Panc1 (cell line): ENCODE measurements around the gene TOB1. TPM values are rescaled to one million over a fixed set of nuclear protein-coding genes. Genes with fewer than 3 reads are reported as not detected.

Experiments
- ATAC-seq: fragments of 200-7000 bp; cut with Tn5 transposase; 2 replicates; pipeline ENCODE4 v1.9.1; 2020; ENCODE audit warnings: mild to moderate bottlenecking, moderate library complexity
- BruUV-seq: library from RNA; stranded (reverse); fragments of 400-500 nt; replicated peaks from 2 replicates; lab custom pipeline; 2021; lab: Mats Ljungman, UMichigan
- CTCF ChIA-PET: fragments of 300-600 bp; sonication (Branson Sonifier 250); formaldehyde crosslinking; loops from one replicate; lab custom pipeline; 2022; ENCODE audit warnings: antibody characterized with exemption; lab: Charles Lee
- POLR2A ChIA-PET: fragments of 300-600 bp; sonication (Branson Sonifier 250); formaldehyde crosslinking; loops from one replicate; lab custom pipeline; 2022; ENCODE audit warnings: antibody characterized with exemption; lab: Charles Lee
- DNase-seq: peaks from one replicate; pipeline ENCODE4 v3.0.0-alpha.2; 2010; ENCODE audit warnings: low read depth, low spot score
- H3K27ac ChIP-seq: 2 replicates; pipeline ENCODE4 v1.5.1; 2011; ENCODE audit warnings: mild to moderate bottlenecking, low read length, inconsistent platforms
- H3K27me3 ChIP-seq: fragments of 200-500 bp; sonication (Bioruptor generic); 2 replicates; pipeline ENCODE4 v1.6.0; 2014; ENCODE audit warnings: low read length, inconsistent platforms; ENCODE audit not compliant: control insufficient read depth, insufficient read depth
- H3K36me3 ChIP-seq: fragments of 200-500 bp; sonication (Bioruptor generic); 2 replicates; pipeline ENCODE4 v1.5.1; 2014; ENCODE audit warnings: inconsistent platforms, mild to moderate bottlenecking, low read length, moderate library complexity; ENCODE audit not compliant: control insufficient read depth, insufficient read depth
- H3K4me1 ChIP-seq: 2 replicates; pipeline ENCODE4 v1.5.1; 2011; ENCODE audit warnings: inconsistent platforms, mild to moderate bottlenecking, low read length, moderate library complexity; ENCODE audit not compliant: control insufficient read depth, insufficient read depth
- H3K4me3 ChIP-seq, 2 experiments: 2 replicates each; pipeline ENCODE4 v1.5.1; 2011 to 2012; ENCODE audit warnings: low read depth in 2 of 2, low read length in 2 of 2, mild to moderate bottlenecking in 2 of 2, inconsistent platforms in 1 of 2, moderate library complexity in 1 of 2
- H3K9me3 ChIP-seq: fragments of 200-500 bp; sonication (Bioruptor generic); 2 replicates; pipeline ENCODE4 v1.5.1; 2014; ENCODE audit warnings: low read depth, mild to moderate bottlenecking, inconsistent platforms, low read length, moderate library complexity; ENCODE audit not compliant: control insufficient read depth, insufficient read depth
- CTCF ChIP-seq: fragments of 450-650 bp; IDR thresholded peaks from 2 replicates; pipeline ENCODE4 v1.5.1; 2017; ENCODE audit warnings: mild to moderate bottlenecking
- POLR2AphosphoS5 ChIP-seq: IDR thresholded peaks from 2 replicates; pipeline ENCODE4 v1.6.1; 2012; ENCODE audit warnings: mild to moderate bottlenecking, low read depth, low read length, moderate library complexity
- REST ChIP-seq, 2 experiments: IDR thresholded peaks; 2 replicates each; pipeline ENCODE4 v1.6.1; 2011 to 2012; ENCODE audit warnings: low read depth in 2 of 2, control low read depth in 1 of 2, low read length in 1 of 2, mild to moderate bottlenecking in 1 of 2, moderate library complexity in 1 of 2; ENCODE audit not compliant: insufficient read depth in 1 of 2
- SIN3A ChIP-seq: IDR thresholded peaks from 2 replicates; pipeline ENCODE4 v1.6.1; 2012; ENCODE audit warnings: low read depth, mild to moderate bottlenecking, low read length, moderate library complexity, borderline replicate concordance; ENCODE audit not compliant: insufficient read depth
- TCF7L2 ChIP-seq: IDR thresholded peaks from 2 replicates; pipeline ENCODE4 v1.6.1; 2011; ENCODE audit warnings: mild to moderate bottlenecking, low read depth, low read length, inconsistent platforms
- in situ Hi-C: cut with HindIII; loops from 2 replicates; pipeline ENCODE4 v1.10.0; 2016; ENCODE audit warnings: low sequenced_read_pairs, low pct_unique_long_range_greater_than_20kb
- intact Hi-C: fragments of 100-400 bp; cut with micrococcal nuclease; formaldehyde crosslinking; loops from one replicate; pipeline ENCODE4 v1.10.0; 2022; ENCODE audit not compliant: unreplicated experiment
- total RNA-seq: library from RNA; stranded (reverse); gene quantifications from one replicate; pipeline ENCODE4 v1.2.1, GENCODE V29; 2021; ENCODE audit not compliant: unreplicated experiment

Gene TOB1
- total RNA-seq, 1 experiment from 2014 or later, result 117 TPM

- DNase-seq (no peak), ATAC-seq (no peak)
- intact Hi-C loops, result no loop called here
- no TSS peak for BruUV-seq
- Histone ChIP-seq H3K27ac (no peak overlapping the region), H3K9me3 (no peaks in the 10 kb centered on the region), H3K4me3 (no peak overlapping the region), H3K27me3 (no peaks in the 10 kb centered on the region), H3K4me1 (no peaks in the 10 kb centered on the region), H3K36me3 (no peaks in the 10 kb centered on the region)
- ChIA-PET POLR2A (no interaction called here), CTCF (interaction anchor here (0.8 kb wide), 1 partner anchor 14 kb away, joined by 4 read pairs; no protein-coding TSS in a partner anchor)
- in situ Hi-C loops, result no loop called here
- TF ChIP-seq POLR2AphosphoS5 (no peak), CTCF (no peak), SIN3A (no peak), REST (IDR thresholded peaks at IDR 0.05; ENCODE audit: insufficient read depth in 1 of 2, low read depth in 2 of 2, low read length in 1 of 2) (no peak), TCF7L2 (no peak)
These were observed 35.8 kb downstream of the TOB1 start for GRCh38 chr17:50830352-50830751.

- H3K4me3 ChIP-seq, result no peak overlapping the region
- H3K36me3 ChIP-seq, result no peaks in the 10 kb centered on the region
- DNase-seq (no peak), ATAC-seq (no peak)
- ChIA-PET CTCF (interaction anchor here (0.8 kb wide), 1 partner anchor 13 kb away, joined by 4 read pairs; no protein-coding TSS in a partner anchor), POLR2A (no interaction called here)
- BruUV-seq, result no TSS peak
- no peaks in the 10 kb centered on the region for H3K27me3 ChIP-seq
- no peak overlapping the region for H3K27ac ChIP-seq
- H3K9me3 ChIP-seq, result no peaks in the 10 kb centered on the region
- intact Hi-C loops, result no loop called here
- TF ChIP-seq CTCF, result no peak
- TF ChIP-seq POLR2AphosphoS5, result no peak
- no peak for TF ChIP-seq REST (IDR thresholded peaks at IDR 0.05; ENCODE audit: insufficient read depth in 1 of 2, low read depth in 2 of 2, low read length in 1 of 2)
- no peak for TF ChIP-seq SIN3A
- no peak for TF ChIP-seq TCF7L2
- in situ Hi-C loops, result no loop called here
- no peaks in the 10 kb centered on the region for H3K4me1 ChIP-seq
These were observed 36.8 kb downstream of the TOB1 start for GRCh38 chr17:50829332-50829731.
